HEK293 (cell line): Measurements from ENCODE around the gene AKT1.

ENCODE experiments used
- ZBTB8A ChIP-seq: fragments of 450-650 bp; formaldehyde crosslinking; IDR thresholded peaks from 2 replicates; pipeline ENCODE4 v1.5.1; 2016; ENCODE audit warnings: missing biosample characterization, missing genetic modification characterization
- ZNF133 ChIP-seq: fragments of 450-650 bp; formaldehyde crosslinking; IDR thresholded peaks from 2 replicates; pipeline ENCODE4 v1.5.1; 2016; ENCODE audit warnings: missing biosample characterization, missing genetic modification characterization
- ZNF266 ChIP-seq: fragments of 450-650 bp; formaldehyde crosslinking; IDR thresholded peaks from 2 replicates; pipeline ENCODE4 v1.5.1; 2016; ENCODE audit warnings: missing biosample characterization, missing genetic modification characterization, low read depth
- ZNF548 ChIP-seq: fragments of 450-650 bp; formaldehyde crosslinking; IDR thresholded peaks from 2 replicates; pipeline ENCODE4 v1.5.1; 2016; ENCODE audit warnings: missing biosample characterization, missing genetic modification characterization
- ZNF560 ChIP-seq: fragments of 450-650 bp; formaldehyde crosslinking; IDR thresholded peaks from 2 replicates; pipeline ENCODE4 v1.5.1; 2017; ENCODE audit warnings: missing biosample characterization, missing genetic modification characterization, borderline replicate concordance
- ZNF777 ChIP-seq: fragments of 450-650 bp; formaldehyde crosslinking; IDR thresholded peaks from 2 replicates; pipeline ENCODE4 v1.5.1; 2017; ENCODE audit warnings: missing biosample characterization, missing genetic modification characterization, borderline replicate concordance
- TF ChIP-seq, protein P1 (sequence below): fragments of 450-650 bp; formaldehyde crosslinking; IDR thresholded peaks from 2 replicates; pipeline ENCODE4 v1.5.1; 2016; ENCODE audit warnings: missing biosample characterization, missing genetic modification characterization
- TF ChIP-seq, protein P2 (sequence below): fragments of 450-650 bp; formaldehyde crosslinking; IDR thresholded peaks from 2 replicates; pipeline ENCODE4 v1.5.1; 2016; ENCODE audit warnings: missing biosample characterization, missing genetic modification characterization

DNA sequence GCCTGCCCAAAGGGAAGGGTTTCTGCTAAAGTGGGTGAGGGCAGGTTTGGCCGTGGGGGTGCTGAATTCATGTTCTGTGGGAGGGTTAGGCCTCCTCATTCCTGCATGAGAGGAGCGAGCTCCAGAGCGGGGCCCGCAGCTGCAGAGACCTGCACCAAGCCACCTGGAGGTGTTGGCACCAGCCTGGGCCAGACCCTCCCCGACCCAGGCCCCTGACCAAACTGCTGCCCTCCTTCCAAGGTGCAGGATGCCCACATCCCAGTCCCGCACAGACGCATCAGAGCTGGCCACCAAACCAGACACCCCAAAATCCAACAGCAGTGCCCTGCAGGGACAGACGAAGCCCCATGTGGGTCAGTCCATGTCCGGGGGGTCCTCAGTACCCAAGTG, 61.0 kb downstream of the AKT1 start:
- TF ChIP-seq ZNF548 (tag by site-specific recombination) (no peak), ZNF266 (tag by site-specific recombination) (no peak), ZNF777 (tag by site-specific recombination) (no peak), ZBTB8A (no peak), ZNF133 (tag by site-specific recombination) (no peak), ZNF560 (tag by site-specific recombination) (no peak)
- TF ChIP-seq, protein P1, sequence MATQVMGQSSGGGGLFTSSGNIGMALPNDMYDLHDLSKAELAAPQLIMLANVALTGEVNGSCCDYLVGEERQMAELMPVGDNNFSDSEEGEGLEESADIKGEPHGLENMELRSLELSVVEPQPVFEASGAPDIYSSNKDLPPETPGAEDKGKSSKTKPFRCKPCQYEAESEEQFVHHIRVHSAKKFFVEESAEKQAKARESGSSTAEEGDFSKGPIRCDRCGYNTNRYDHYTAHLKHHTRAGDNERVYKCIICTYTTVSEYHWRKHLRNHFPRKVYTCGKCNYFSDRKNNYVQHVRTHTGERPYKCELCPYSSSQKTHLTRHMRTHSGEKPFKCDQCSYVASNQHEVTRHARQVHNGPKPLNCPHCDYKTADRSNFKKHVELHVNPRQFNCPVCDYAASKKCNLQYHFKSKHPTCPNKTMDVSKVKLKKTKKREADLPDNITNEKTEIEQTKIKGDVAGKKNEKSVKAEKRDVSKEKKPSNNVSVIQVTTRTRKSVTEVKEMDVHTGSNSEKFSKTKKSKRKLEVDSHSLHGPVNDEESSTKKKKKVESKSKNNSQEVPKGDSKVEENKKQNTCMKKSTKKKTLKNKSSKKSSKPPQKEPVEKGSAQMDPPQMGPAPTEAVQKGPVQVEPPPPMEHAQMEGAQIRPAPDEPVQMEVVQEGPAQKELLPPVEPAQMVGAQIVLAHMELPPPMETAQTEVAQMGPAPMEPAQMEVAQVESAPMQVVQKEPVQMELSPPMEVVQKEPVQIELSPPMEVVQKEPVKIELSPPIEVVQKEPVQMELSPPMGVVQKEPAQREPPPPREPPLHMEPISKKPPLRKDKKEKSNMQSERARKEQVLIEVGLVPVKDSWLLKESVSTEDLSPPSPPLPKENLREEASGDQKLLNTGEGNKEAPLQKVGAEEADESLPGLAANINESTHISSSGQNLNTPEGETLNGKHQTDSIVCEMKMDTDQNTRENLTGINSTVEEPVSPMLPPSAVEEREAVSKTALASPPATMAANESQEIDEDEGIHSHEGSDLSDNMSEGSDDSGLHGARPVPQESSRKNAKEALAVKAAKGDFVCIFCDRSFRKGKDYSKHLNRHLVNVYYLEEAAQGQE (tag by site-specific recombination), result no peak
- TF ChIP-seq, protein P2, sequence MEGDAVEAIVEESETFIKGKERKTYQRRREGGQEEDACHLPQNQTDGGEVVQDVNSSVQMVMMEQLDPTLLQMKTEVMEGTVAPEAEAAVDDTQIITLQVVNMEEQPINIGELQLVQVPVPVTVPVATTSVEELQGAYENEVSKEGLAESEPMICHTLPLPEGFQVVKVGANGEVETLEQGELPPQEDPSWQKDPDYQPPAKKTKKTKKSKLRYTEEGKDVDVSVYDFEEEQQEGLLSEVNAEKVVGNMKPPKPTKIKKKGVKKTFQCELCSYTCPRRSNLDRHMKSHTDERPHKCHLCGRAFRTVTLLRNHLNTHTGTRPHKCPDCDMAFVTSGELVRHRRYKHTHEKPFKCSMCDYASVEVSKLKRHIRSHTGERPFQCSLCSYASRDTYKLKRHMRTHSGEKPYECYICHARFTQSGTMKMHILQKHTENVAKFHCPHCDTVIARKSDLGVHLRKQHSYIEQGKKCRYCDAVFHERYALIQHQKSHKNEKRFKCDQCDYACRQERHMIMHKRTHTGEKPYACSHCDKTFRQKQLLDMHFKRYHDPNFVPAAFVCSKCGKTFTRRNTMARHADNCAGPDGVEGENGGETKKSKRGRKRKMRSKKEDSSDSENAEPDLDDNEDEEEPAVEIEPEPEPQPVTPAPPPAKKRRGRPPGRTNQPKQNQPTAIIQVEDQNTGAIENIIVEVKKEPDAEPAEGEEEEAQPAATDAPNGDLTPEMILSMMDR (tag by site-specific recombination), result no peak
